Activated T-cell treated with anti-CD3 and anti-CD28 coated beads, Interleukin-2, amount 50 U/mL, for 72 hours (primary cell): ENCODE data around the gene MAP2K3. TPM values are rescaled to one million over a fixed set of nuclear protein-coding genes. Genes with fewer than 3 reads are reported as not detected.

Experiments
- ATAC-seq, 2 donors: fragments of 150-1000 bp; cut with Tn5 transposase; replicated peaks in 1 of 2; 2 replicates each; pipeline ENCODE4 v1.10.0; 2021; ENCODE audit warnings: moderate library complexity in 2 of 2, mild to moderate bottlenecking in 1 of 2
- DNase-seq, 2 donors: peaks; one replicate each; pipeline ENCODE4 v3.0.0; 2021 to 2022; ENCODE audit warnings: mixed read lengths in 1 of 2
- H3K27ac Mint-ChIP-seq: one replicate; pipeline ENCODE4 v1.8.0; 2022; ENCODE audit warnings: mild to moderate bottlenecking, moderate library complexity, mixed read lengths
- H3K27me3 Mint-ChIP-seq: one replicate; pipeline ENCODE4 v1.8.0; 2022; ENCODE audit warnings: low read depth, mixed read lengths
- H3K36me3 Mint-ChIP-seq, 2 donors: one replicate each; pipeline ENCODE4 v1.8.0; 2022; ENCODE audit warnings: mixed read lengths in 2 of 2, mild to moderate bottlenecking in 1 of 2; ENCODE audit not compliant: insufficient read depth in 2 of 2
- H3K4me1 Mint-ChIP-seq: one replicate; pipeline ENCODE4 v1.8.0; 2022; ENCODE audit warnings: low read depth, mixed read lengths
- H3K4me3 Mint-ChIP-seq, 2 donors: one replicate each; pipeline ENCODE4 v1.8.0; 2022; ENCODE audit warnings: mild to moderate bottlenecking in 2 of 2, mixed read lengths in 2 of 2, moderate library complexity in 2 of 2
- H3K9me3 Mint-ChIP-seq, 2 donors: one replicate each; pipeline ENCODE4 v1.8.0; 2022; ENCODE audit warnings: mixed read lengths in 2 of 2
- total RNA-seq, 2 donors: library from RNA; stranded (reverse); gene quantifications; one replicate each; pipeline ENCODE4 v1.2.3, GENCODE V29; 2022

Gene MAP2K3
- total RNA-seq = 100 to 1,000 TPM; 104 to 107 TPM

- ATAC-seq (peak; percentile 77 to 78), DNase-seq (peak; percentile 99)
- Mint-ChIP-seq H3K27me3 (no peaks in the 10 kb centered on the region), H3K4me3 (peak within 1 kb of the TSS; percentile 96 to 98), H3K9me3 (no peaks in the 10 kb centered on the region), H3K27ac (peak within 1 kb of the TSS; percentile 89), H3K36me3 (peaks cover 4 to 9% of the 10 kb centered on the region in 2 donors), H3K4me1 (peaks cover 55% of the 10 kb centered on the region)
These were observed at the start of gene MAP2K3 for GRCh38 chr17:21284319-21285163. Gene MAP2K3 (plus strand): TSS chr17:21284711. CDS start chr17:21284921, 210 bp downstream.

GRCh38 chr17:21235921-21236320 lies 48.6 kb upstream of the MAP2K3 start:
- peaks cover 4 to 7% of the 10 kb centered on the region in 2 donors for H3K9me3 Mint-ChIP-seq
- H3K27me3 Mint-ChIP-seq = no peaks in the 10 kb centered on the region
- peaks cover 3% of the 10 kb centered on the region in 2 donors for H3K36me3 Mint-ChIP-seq
- DNase-seq (no peak), ATAC-seq (no peak)
- H3K27ac Mint-ChIP-seq = no peak overlapping the region
- no peaks in the 10 kb centered on the region for H3K4me1 Mint-ChIP-seq
- H3K4me3 Mint-ChIP-seq = no peak overlapping the region

- H3K27ac Mint-ChIP-seq = no peak overlapping the region
- no peak for DNase-seq
- peaks cover 0 to 4% of the 10 kb centered on the region in 2 donors for H3K9me3 Mint-ChIP-seq
- H3K4me1 Mint-ChIP-seq = no peaks in the 10 kb centered on the region
- H3K36me3 Mint-ChIP-seq = no peaks in the 10 kb centered on the region
- ATAC-seq = peak in 1 of 2 donors; percentile 37
- no peaks in the 10 kb centered on the region for H3K27me3 Mint-ChIP-seq
- H3K4me3 Mint-ChIP-seq = no peak overlapping the region
These were observed 44.7 kb upstream of the MAP2K3 start for GRCh38 chr17:21239680-21240368.

GRCh38 chr17:21240369-21241055 lies 44.0 kb upstream of the MAP2K3 start:
- Mint-ChIP-seq H3K9me3 (peaks cover 0 to 2% of the 10 kb centered on the region in 2 donors), H3K27me3 (no peaks in the 10 kb centered on the region), H3K4me3 (no peak overlapping the region), H3K36me3 (no peaks in the 10 kb centered on the region), H3K27ac (no peak overlapping the region), H3K4me1 (no peaks in the 10 kb centered on the region)
- DNase-seq (no peak), ATAC-seq (no peak)

GRCh38 chr17:21241564-21241963 lies 42.9 kb upstream of the MAP2K3 start:
- H3K4me3 Mint-ChIP-seq = no peak overlapping the region
- ATAC-seq (no peak), DNase-seq (no peak)
- peaks cover 5% of the 10 kb centered on the region for H3K4me1 Mint-ChIP-seq
- H3K36me3 Mint-ChIP-seq = no peaks in the 10 kb centered on the region
- no peaks in the 10 kb centered on the region for H3K27me3 Mint-ChIP-seq
- no peak overlapping the region for H3K27ac Mint-ChIP-seq
- H3K9me3 Mint-ChIP-seq = no peaks in the 10 kb centered on the region

GRCh38 chr17:21242026-21242697 lies 42.3 kb upstream of the MAP2K3 start:
- DNase-seq (no peak), ATAC-seq (no peak)
- peaks cover 5% of the 10 kb centered on the region for H3K4me1 Mint-ChIP-seq
- no peaks in the 10 kb centered on the region for H3K36me3 Mint-ChIP-seq
- H3K9me3 Mint-ChIP-seq = no peaks in the 10 kb centered on the region
- H3K27ac Mint-ChIP-seq = no peak overlapping the region
- H3K27me3 Mint-ChIP-seq = no peaks in the 10 kb centered on the region
- no peak overlapping the region for H3K4me3 Mint-ChIP-seq

GRCh38 chr17:21242780-21243515 lies 41.6 kb upstream of the MAP2K3 start:
- no peak overlapping the region for H3K27ac Mint-ChIP-seq
- ATAC-seq (no peak), DNase-seq (no peak)
- H3K27me3 Mint-ChIP-seq = no peaks in the 10 kb centered on the region
- H3K4me1 Mint-ChIP-seq = peaks cover 5% of the 10 kb centered on the region
- no peak overlapping the region for H3K4me3 Mint-ChIP-seq
- no peaks in the 10 kb centered on the region for H3K36me3 Mint-ChIP-seq
- no peaks in the 10 kb centered on the region for H3K9me3 Mint-ChIP-seq

- H3K36me3 Mint-ChIP-seq = no peaks in the 10 kb centered on the region
- peaks cover 5% of the 10 kb centered on the region for H3K4me1 Mint-ChIP-seq
- no peak for ATAC-seq
- H3K27me3 Mint-ChIP-seq = no peaks in the 10 kb centered on the region
- no peak for DNase-seq
- H3K4me3 Mint-ChIP-seq = no peak overlapping the region
- H3K27ac Mint-ChIP-seq = no peak overlapping the region
- no peaks in the 10 kb centered on the region for H3K9me3 Mint-ChIP-seq
These were observed 40.8 kb upstream of the MAP2K3 start for GRCh38 chr17:21243516-21244303.

- no peaks in the 10 kb centered on the region for H3K36me3 Mint-ChIP-seq
- DNase-seq (no peak), ATAC-seq (no peak)
- no peaks in the 10 kb centered on the region for H3K27me3 Mint-ChIP-seq
- H3K4me1 Mint-ChIP-seq = peaks cover 13% of the 10 kb centered on the region
- H3K4me3 Mint-ChIP-seq = no peak overlapping the region
- H3K9me3 Mint-ChIP-seq = no peaks in the 10 kb centered on the region
- no peak overlapping the region for H3K27ac Mint-ChIP-seq
These were observed 38.8 kb upstream of the MAP2K3 start for GRCh38 chr17:21245639-21246084.

GRCh38 chr17:21246698-21247097 lies 37.8 kb upstream of the MAP2K3 start:
- no peaks in the 10 kb centered on the region for H3K9me3 Mint-ChIP-seq
- DNase-seq (no peak), ATAC-seq (no peak)
- H3K36me3 Mint-ChIP-seq = no peaks in the 10 kb centered on the region
- H3K27ac Mint-ChIP-seq = no peak overlapping the region
- H3K4me3 Mint-ChIP-seq = no peak overlapping the region
- peaks cover 13% of the 10 kb centered on the region for H3K4me1 Mint-ChIP-seq
- no peaks in the 10 kb centered on the region for H3K27me3 Mint-ChIP-seq

GRCh38 chr17:21247552-21248258 lies 36.8 kb upstream of the MAP2K3 start:
- Mint-ChIP-seq H3K4me1 (peaks cover 13% of the 10 kb centered on the region), H3K27me3 (no peaks in the 10 kb centered on the region), H3K36me3 (no peaks in the 10 kb centered on the region), H3K9me3 (no peaks in the 10 kb centered on the region), H3K4me3 (no peak overlapping the region), H3K27ac (no peak overlapping the region)
- no peak for ATAC-seq
- no peak for DNase-seq
